Osteoblast (primary cell): ENCODE measurements around the gene DCLK1. TPM values are rescaled to one million over a fixed set of nuclear protein-coding genes. Genes with fewer than 3 reads are reported as not detected.

Source experiments
- DNase-seq: peaks from one replicate; pipeline ENCODE4 v3.0.0; 2011; ENCODE audit warnings: low spot score, mixed read lengths; ENCODE audit not compliant: insufficient read length; ENCODE audit errors: missing footprints
- H2AFZ ChIP-seq: 2 replicates; pipeline ENCODE4 v1.6.0; 2011; ENCODE audit warnings: mild to moderate bottlenecking, low read length
- H3K27ac ChIP-seq: 2 replicates; pipeline ENCODE4 v1.5.1; 2011; ENCODE audit warnings: mild to moderate bottlenecking, low read depth, low read length, moderate library complexity
- H3K27me3 ChIP-seq: 2 replicates; pipeline ENCODE4 v1.6.0; 2012; ENCODE audit warnings: mild to moderate bottlenecking, control low read depth, inconsistent platforms, low read length, moderate library complexity; ENCODE audit not compliant: insufficient read depth
- H3K36me3 ChIP-seq: 2 replicates; pipeline ENCODE4 v1.5.1; 2011; ENCODE audit warnings: mild to moderate bottlenecking, low read length, control low read depth, moderate library complexity; ENCODE audit not compliant: insufficient read depth
- H3K4me1 ChIP-seq: 2 replicates; pipeline ENCODE4 v1.5.1; 2011; ENCODE audit warnings: mild to moderate bottlenecking, low read length, control low read depth, moderate library complexity; ENCODE audit not compliant: insufficient read depth
- H3K4me2 ChIP-seq: 2 replicates; pipeline ENCODE4 v1.6.0; 2011; ENCODE audit warnings: mild to moderate bottlenecking, low read length; ENCODE audit not compliant: insufficient read depth
- H3K4me3 ChIP-seq: fragments of 200-600 bp; sonication (generic); 3 replicates; pipeline ENCODE4 v1.5.1; 2012; ENCODE audit warnings: mild to moderate bottlenecking, low read length, inconsistent platforms; ENCODE audit not compliant: insufficient read depth
- H3K79me2 ChIP-seq: 2 replicates; pipeline ENCODE4 v1.6.0; 2012; ENCODE audit warnings: mild to moderate bottlenecking, low read length, control low read depth, inconsistent platforms; ENCODE audit not compliant: insufficient read depth
- H3K9me3 ChIP-seq: 2 replicates; pipeline ENCODE4 v1.5.1; 2011; ENCODE audit warnings: low read depth, low read length, control low read depth
- H4K20me1 ChIP-seq: 2 replicates; pipeline ENCODE4 v1.6.0; 2012; ENCODE audit warnings: mild to moderate bottlenecking, low read length, control low read depth; ENCODE audit not compliant: insufficient read depth
- total RNA-seq: library from RNA; depleted of rRNA; stranded (reverse); fragments of >200 nt; gene quantifications from 2 replicates; pipeline ENCODE4 v1.2.3, GENCODE V29; 2012
- TF ChIP-seq, protein P1 (sequence below): IDR thresholded peaks from 2 replicates; pipeline ENCODE4 v1.5.1; 2011; ENCODE audit warnings: mild to moderate bottlenecking, low read depth, low read length, moderate library complexity; ENCODE audit errors: extremely low read depth

DCLK1 gene
- total RNA-seq, 1 donor = 132 TPM

DNA sequence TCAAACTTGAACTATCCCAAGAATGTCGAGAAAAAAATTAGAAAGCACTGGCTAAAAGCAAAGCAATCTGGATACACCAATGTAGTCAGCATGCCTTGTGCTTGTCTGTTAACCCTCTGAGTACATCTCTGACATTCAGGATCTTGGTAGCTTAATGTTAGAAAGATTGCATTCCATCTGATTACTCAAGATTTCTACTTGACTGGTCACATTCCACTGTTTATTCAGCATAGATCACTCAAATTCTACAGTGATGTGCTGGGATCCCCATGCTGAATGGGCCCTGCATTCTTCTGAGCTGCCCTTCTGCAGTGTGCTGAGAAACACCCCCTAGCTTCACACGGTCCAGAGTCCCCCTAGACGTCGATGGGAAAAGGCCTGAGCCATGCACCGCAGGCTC, 359.3 kb downstream of the DCLK1 start:
- no peaks in the 10 kb centered on the region for H3K27me3 ChIP-seq
- H3K4me3 ChIP-seq = no peak overlapping the region
- peak overlapping the region; percentile 12 for H3K4me2 ChIP-seq
- H3K79me2 ChIP-seq = no peaks in the 10 kb centered on the region
- H3K27ac ChIP-seq = peak overlapping the region; percentile 72
- DNase-seq = peak; percentile 93
- peaks cover 37% of the 10 kb centered on the region for H3K4me1 ChIP-seq
- no peaks in the 10 kb centered on the region for H3K9me3 ChIP-seq
- no peak overlapping the region for H2AFZ ChIP-seq
- H4K20me1 ChIP-seq = no peaks in the 10 kb centered on the region
- no peaks in the 10 kb centered on the region for H3K36me3 ChIP-seq
- TF ChIP-seq, protein P1, sequence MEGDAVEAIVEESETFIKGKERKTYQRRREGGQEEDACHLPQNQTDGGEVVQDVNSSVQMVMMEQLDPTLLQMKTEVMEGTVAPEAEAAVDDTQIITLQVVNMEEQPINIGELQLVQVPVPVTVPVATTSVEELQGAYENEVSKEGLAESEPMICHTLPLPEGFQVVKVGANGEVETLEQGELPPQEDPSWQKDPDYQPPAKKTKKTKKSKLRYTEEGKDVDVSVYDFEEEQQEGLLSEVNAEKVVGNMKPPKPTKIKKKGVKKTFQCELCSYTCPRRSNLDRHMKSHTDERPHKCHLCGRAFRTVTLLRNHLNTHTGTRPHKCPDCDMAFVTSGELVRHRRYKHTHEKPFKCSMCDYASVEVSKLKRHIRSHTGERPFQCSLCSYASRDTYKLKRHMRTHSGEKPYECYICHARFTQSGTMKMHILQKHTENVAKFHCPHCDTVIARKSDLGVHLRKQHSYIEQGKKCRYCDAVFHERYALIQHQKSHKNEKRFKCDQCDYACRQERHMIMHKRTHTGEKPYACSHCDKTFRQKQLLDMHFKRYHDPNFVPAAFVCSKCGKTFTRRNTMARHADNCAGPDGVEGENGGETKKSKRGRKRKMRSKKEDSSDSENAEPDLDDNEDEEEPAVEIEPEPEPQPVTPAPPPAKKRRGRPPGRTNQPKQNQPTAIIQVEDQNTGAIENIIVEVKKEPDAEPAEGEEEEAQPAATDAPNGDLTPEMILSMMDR = no peak

DNA sequence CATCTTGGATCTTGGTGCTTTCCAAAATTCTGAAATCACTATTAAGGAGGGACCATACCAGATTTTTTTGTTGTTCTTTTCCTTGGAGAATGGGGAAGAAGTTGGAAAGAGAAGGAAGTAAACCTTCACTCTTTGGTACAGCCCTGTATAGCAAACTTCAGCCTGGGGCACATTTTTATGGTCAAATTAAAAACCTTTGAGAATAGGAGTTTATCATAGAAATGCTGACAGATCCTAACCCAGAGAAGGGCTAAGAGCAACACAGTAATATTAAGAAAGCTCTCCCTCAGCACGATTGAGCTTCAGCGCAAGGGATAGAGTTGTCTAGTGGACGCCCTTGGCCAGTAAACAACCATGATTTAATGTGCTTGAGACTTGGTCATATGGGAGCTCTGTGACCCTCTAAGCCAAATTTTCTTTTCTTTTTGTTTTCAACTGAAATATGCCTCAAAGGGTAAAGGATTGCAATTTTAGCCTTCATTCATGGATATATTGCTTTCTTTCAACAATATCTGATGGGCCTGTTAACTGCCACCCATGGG, 360.4 kb downstream of the DCLK1 start:
- no peaks in the 10 kb centered on the region for H3K9me3 ChIP-seq
- no peaks in the 10 kb centered on the region for H4K20me1 ChIP-seq
- TF ChIP-seq, protein P1 = no peak
- H3K27me3 ChIP-seq = no peaks in the 10 kb centered on the region
- H2AFZ ChIP-seq = no peak overlapping the region
- peak overlapping the region; percentile 22 for H3K27ac ChIP-seq
- H3K36me3 ChIP-seq = no peaks in the 10 kb centered on the region
- no peak overlapping the region for H3K4me2 ChIP-seq
- no peak for DNase-seq
- H3K79me2 ChIP-seq = no peaks in the 10 kb centered on the region
- H3K4me3 ChIP-seq = no peak overlapping the region
- H3K4me1 ChIP-seq = peaks cover 37% of the 10 kb centered on the region

DNA sequence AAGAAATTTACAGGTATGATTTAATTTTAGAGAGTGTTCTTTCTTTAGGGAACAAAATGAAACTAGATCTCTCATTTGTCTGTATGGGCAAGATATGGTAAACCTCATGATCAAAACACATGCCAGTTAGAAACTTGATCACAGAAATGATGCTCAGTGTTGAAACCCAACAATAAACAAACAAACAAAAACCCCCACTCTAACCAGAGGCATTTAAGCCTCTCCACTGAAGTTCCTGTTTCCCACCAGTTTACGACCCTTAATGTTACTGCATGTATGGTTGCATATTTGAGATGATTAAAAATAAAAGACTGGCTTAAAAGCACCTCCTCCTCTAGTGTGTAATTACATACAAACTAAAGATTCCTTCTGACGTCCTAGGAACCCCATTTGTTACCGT, 361.4 kb downstream of the DCLK1 start:
- Histone ChIP-seq H3K4me2 (peak overlapping the region; percentile 27), H3K9me3 (no peaks in the 10 kb centered on the region), H3K4me3 (no peak overlapping the region), H3K36me3 (no peaks in the 10 kb centered on the region), H3K27ac (peak overlapping the region; percentile 43), H3K4me1 (peaks cover 45% of the 10 kb centered on the region), H4K20me1 (no peaks in the 10 kb centered on the region), H3K27me3 (no peaks in the 10 kb centered on the region), H3K79me2 (no peaks in the 10 kb centered on the region), H2AFZ (peak overlapping the region; percentile 52)
- TF ChIP-seq, protein P1 = no peak
- no peak for DNase-seq

DNA sequence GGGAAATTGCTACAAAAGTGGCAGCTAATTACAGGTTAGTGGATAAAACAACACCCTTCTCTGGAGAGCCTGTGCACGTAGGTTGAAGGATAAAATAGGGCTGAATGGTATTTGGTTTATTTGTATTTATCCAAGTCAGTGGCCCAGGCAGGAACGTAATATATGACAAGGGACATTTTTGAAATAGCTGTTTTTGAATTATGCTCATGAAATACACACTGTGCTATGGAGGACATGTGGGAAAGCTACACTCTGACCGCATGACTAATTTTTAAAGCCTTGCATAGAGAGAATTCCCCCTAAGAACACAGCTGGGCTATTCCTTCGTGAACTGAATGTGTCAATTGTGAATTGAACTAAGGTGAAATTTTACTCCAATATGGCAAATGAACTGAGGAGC, 362.6 kb downstream of the DCLK1 start:
- DNase-seq = peak; percentile 35
- Histone ChIP-seq H3K36me3 (no peaks in the 10 kb centered on the region), H2AFZ (no peak overlapping the region), H3K79me2 (no peaks in the 10 kb centered on the region), H3K9me3 (no peaks in the 10 kb centered on the region), H3K4me1 (peaks cover 50% of the 10 kb centered on the region), H3K4me2 (peak overlapping the region; percentile 27), H3K27ac (peak overlapping the region; percentile 43), H3K4me3 (no peak overlapping the region), H4K20me1 (no peaks in the 10 kb centered on the region), H3K27me3 (no peaks in the 10 kb centered on the region)
- TF ChIP-seq, protein P1 = no peak
